Activated B cell treated with CpG ODN at 0.5 μM for 24 hours (primary cell): ENCODE data around the gene TRABD. TPM values are rescaled to one million over a fixed set of nuclear protein-coding genes. Genes with fewer than 3 reads are reported as not detected.

ENCODE experiments used
- ATAC-seq: fragments of 200-7000 bp; cut with Tn5 transposase; one replicate; pipeline ENCODE4 v1.10.0; 2021; ENCODE audit warnings: low read depth, mild to moderate bottlenecking, moderate library complexity
- CTCF ChIA-PET: fragments of 350-600 bp; sonication (Branson Sonifier 250); formaldehyde crosslinking; loops from one replicate; lab custom pipeline; 2021; ENCODE audit warnings: antibody characterized with exemption; lab: Charles Lee
- POLR2A ChIA-PET: fragments of 350-600 bp; sonication (Branson Sonifier 250); formaldehyde crosslinking; loops from one replicate; lab custom pipeline; 2021; ENCODE audit warnings: antibody characterized with exemption; lab: Charles Lee
- DNase-seq: peaks from one replicate; pipeline ENCODE4 v3.0.0; 2022
- H3K27ac Mint-ChIP-seq: one replicate; pipeline ENCODE4 v1.8.0; 2020; ENCODE audit warnings: mixed read lengths
- H3K27me3 Mint-ChIP-seq: one replicate; pipeline ENCODE4 v1.8.0; 2021; ENCODE audit warnings: mixed read lengths
- H3K36me3 Mint-ChIP-seq: one replicate; pipeline ENCODE4 v1.8.0; 2021; ENCODE audit warnings: low read depth, mixed read lengths
- H3K4me1 Mint-ChIP-seq: one replicate; pipeline ENCODE4 v1.8.0; 2021; ENCODE audit warnings: mixed read lengths
- H3K4me3 Mint-ChIP-seq: one replicate; pipeline ENCODE4 v1.8.0; 2020; ENCODE audit warnings: mild to moderate bottlenecking, mixed read lengths
- H3K9me3 Mint-ChIP-seq: one replicate; pipeline ENCODE4 v1.8.0; 2020; ENCODE audit warnings: mixed read lengths
- CTCF ChIP-seq: fragments of 200-600 bp; IDR thresholded peaks from one replicate; pipeline ENCODE4 v1.8.0; 2022; ENCODE audit warnings: antibody characterized with exemption, mild to moderate bottlenecking
- intact Hi-C: fragments of 100-400 bp; cut with micrococcal nuclease; formaldehyde crosslinking; loops from one replicate; pipeline ENCODE4 v1.15.1; 2024
- total RNA-seq: library from RNA; stranded (reverse); gene quantifications from 2 replicates; pipeline ENCODE4 v1.2.3, GENCODE V29; 2022

The TRABD gene
- total RNA-seq, 1 donor from 2014 or later = 86.4 TPM

DNA sequence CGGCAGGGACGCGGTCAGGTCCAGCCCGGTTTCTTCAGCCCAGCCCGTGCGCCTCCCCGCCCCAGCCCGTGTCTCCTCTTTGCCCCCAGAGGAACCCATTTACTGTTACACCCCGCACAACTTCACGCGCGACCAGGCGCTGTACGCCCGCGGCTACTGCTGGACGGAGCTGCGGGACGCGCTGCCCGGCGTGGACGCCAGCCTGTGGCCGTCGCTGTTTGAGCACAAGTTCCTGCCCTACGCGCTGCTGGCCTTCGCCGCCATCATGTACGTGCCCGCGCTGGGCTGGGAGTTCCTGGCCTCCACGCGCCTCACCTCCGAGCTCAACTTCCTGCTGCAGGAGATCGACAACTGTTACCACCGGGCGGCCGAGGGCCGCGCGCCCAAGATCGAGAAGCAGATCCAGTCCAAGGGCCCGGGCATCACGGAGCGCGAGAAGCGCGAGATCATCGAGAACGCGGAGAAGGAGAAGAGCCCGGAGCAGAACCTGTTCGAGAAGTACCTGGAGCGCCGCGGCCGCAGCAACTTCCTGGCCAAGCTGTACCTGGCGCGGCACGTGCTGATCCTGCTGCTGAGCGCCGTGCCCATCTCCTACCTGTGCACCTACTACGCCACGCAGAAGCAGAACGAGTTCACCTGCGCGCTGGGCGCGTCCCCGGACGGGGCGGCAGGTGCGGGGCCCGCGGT lies 8.7 kb upstream of the TRABD start:
- H3K27me3 Mint-ChIP-seq = peaks cover 12% of the 10 kb centered on the region
- CTCF ChIA-PET = no interaction called here
- POLR2A ChIA-PET = interaction anchor here (6.6 kb wide), 1 partner anchor 14 kb away, joined by 80 read pairs; no protein-coding TSS in a partner anchor
- intact Hi-C loops = no loop called here
- H3K4me1 Mint-ChIP-seq = peaks cover 34% of the 10 kb centered on the region
- no peaks in the 10 kb centered on the region for H3K36me3 Mint-ChIP-seq
- no peak overlapping the region for H3K27ac Mint-ChIP-seq
- H3K4me3 Mint-ChIP-seq = no peak overlapping the region
- ATAC-seq (no peak), DNase-seq (no peak)
- TF ChIP-seq CTCF = no peak
- no peaks in the 10 kb centered on the region for H3K9me3 Mint-ChIP-seq

DNA sequence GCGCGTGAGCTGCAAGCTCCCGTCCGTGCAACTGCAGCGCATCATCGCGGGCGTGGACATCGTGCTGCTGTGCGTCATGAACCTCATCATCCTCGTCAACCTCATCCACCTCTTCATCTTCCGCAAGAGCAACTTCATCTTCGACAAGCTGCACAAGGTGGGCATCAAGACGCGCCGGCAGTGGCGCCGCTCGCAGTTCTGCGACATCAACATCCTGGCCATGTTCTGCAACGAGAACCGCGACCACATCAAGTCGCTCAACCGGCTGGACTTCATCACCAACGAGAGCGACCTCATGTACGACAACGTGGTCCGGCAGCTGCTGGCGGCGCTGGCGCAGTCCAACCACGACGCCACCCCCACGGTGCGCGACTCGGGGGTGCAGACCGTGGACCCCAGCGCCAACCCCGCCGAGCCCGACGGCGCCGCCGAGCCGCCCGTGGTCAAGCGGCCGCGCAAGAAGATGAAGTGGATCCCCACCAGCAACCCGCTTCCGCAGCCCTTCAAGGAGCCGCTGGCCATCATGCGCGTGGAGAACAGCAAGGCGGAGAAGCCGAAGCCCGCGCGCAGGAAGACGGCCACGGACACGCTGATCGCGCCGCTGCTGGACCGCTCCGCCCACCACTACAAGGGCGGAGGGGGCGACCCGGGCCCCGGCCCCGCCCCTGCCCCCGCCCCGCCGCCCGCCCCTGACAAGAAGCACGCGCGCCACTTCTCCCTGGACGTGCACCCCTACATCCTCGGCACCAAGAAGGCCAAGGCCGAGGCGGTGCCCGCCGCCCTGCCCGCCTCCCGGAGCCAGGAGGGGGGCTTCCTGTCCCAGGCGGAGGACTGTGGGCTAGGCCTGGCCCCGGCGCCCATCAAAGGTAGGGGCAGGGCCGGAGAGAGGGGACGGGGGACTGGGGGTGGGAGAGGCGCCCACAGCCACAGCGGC lies 7.9 kb upstream of the TRABD start:
- POLR2A ChIA-PET = no interaction called here
- ATAC-seq (no peak), DNase-seq (no peak)
- no peak overlapping the region for H3K27ac Mint-ChIP-seq
- no peaks in the 10 kb centered on the region for H3K9me3 Mint-ChIP-seq
- H3K4me1 Mint-ChIP-seq = peaks cover 29% of the 10 kb centered on the region
- H3K36me3 Mint-ChIP-seq = no peaks in the 10 kb centered on the region
- intact Hi-C loops = no loop called here
- CTCF ChIA-PET = no interaction called here
- no peak overlapping the region for H3K4me3 Mint-ChIP-seq
- H3K27me3 Mint-ChIP-seq = peaks cover 10% of the 10 kb centered on the region
- no peak for TF ChIP-seq CTCF

DNA sequence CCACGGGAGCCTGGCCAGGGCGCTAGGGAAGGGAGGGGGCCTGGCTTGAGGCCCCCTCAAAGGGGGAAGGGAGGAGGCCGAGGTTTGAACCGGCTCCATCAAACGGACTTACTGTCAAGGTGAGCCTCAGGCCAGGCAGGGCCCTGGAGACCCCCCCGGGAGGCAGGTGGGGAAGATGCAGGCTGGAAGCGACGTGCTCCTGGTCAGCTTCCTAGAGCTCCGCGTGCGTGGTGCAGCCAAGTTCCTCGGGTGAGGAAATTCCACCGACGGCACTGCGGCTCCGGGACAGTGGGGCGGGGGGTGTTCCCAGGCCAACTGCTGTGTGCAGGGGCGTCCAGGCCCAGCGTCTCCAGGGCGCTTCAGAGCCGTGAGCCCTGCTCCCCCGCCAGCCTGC lies 7.2 kb upstream of the TRABD start:
- TF ChIP-seq CTCF = no peak
- DNase-seq (no peak), ATAC-seq (no peak)
- ChIA-PET CTCF (no interaction called here), POLR2A (no interaction called here)
- Mint-ChIP-seq H3K4me3 (no peak overlapping the region), H3K9me3 (no peaks in the 10 kb centered on the region), H3K36me3 (no peaks in the 10 kb centered on the region), H3K27ac (no peak overlapping the region), H3K4me1 (peaks cover 22% of the 10 kb centered on the region), H3K27me3 (peaks cover 10% of the 10 kb centered on the region)
- intact Hi-C loops = no loop called here

- no peaks in the 10 kb centered on the region for H3K36me3 Mint-ChIP-seq
- H3K27me3 Mint-ChIP-seq = peaks cover 11% of the 10 kb centered on the region
- H3K27ac Mint-ChIP-seq = no peak overlapping the region
- POLR2A ChIA-PET = no interaction called here
- peaks cover 20% of the 10 kb centered on the region for H3K4me1 Mint-ChIP-seq
- no peak for TF ChIP-seq CTCF
- H3K4me3 Mint-ChIP-seq = no peak overlapping the region
- intact Hi-C loops = no loop called here
- H3K9me3 Mint-ChIP-seq = no peaks in the 10 kb centered on the region
- CTCF ChIA-PET = no interaction called here
- ATAC-seq (no peak), DNase-seq (peak; percentile 18)
These were observed 6.5 kb upstream of the TRABD start for GRCh38 chr22:50178871-50179869.
